GM12878 (cell line): ENCODE data around the gene SLCO2B1. TPM values are rescaled to one million over a fixed set of nuclear protein-coding genes. Genes with fewer than 3 reads are reported as not detected.

Experiments used
- ATAC-seq: fragments of 200-7000 bp; cut with Tn5 transposase; 3 replicates; pipeline ENCODE4 v1.9.1; 2020; ENCODE audit warnings: mild to moderate bottlenecking, moderate library complexity
- BruUV-seq: library from RNA; stranded (reverse); fragments of 400-500 nt; replicated peaks from 2 replicates; lab custom pipeline; 2021; lab: Mats Ljungman, UMichigan
- CTCF ChIA-PET: fragments of 300-600 bp; sonication (Branson Sonifier 250); formaldehyde crosslinking; extraction: SDS; loops from one replicate; lab custom pipeline; 2021; ENCODE audit warnings: inconsistent platforms; lab: Yijun Ruan, JAX
- POLR2A ChIA-PET: fragments of 350-600 bp; formaldehyde crosslinking; extraction: SDS; loops from one replicate; lab custom pipeline; 2021; ENCODE audit warnings: inconsistent platforms; lab: Charles Lee
- RAD21 ChIA-PET: fragments of 300-600 bp; sonication (Branson Sonifier 250); formaldehyde crosslinking; loops from one replicate; lab custom pipeline; 2023; ENCODE audit warnings: antibody characterized with exemption; ENCODE audit not compliant: unreplicated experiment; lab: Charles Lee
- SMC1A ChIA-PET: fragments of 300-600 bp; sonication (Branson Sonifier 250); formaldehyde crosslinking; loops from one replicate; lab custom pipeline; 2023; ENCODE audit not compliant: unreplicated experiment, uncharacterized antibody; lab: Charles Lee
- DNase-seq: peaks from one replicate; pipeline ENCODE4 v3.0.0-alpha.2; 2011; ENCODE audit warnings: low read depth, low spot score
- FAIRE-seq: peaks from 3 replicates; lab custom pipeline; 2011; peaks lifted over from hg19 to GRCh38; lab: Jason Lieb, UNC
- H2AFZ ChIP-seq: 2 replicates; pipeline ENCODE4 v1.6.0; 2011; ENCODE audit warnings: low read depth, low read length, control low read depth; ENCODE audit not compliant: control insufficient read depth
- H3K27ac ChIP-seq: 2 replicates; pipeline ENCODE4 v1.5.1; 2011; ENCODE audit warnings: control low read depth; ENCODE audit not compliant: control insufficient read depth, insufficient read depth
- H3K27me3 ChIP-seq, 2 experiments: replicated peaks in 1 of 2; 2 replicates each; pipeline versions ENCODE4 v1.6.0 to v1.6.1; 2011; ENCODE audit warnings: low read length in 1 of 2; ENCODE audit not compliant: control insufficient read depth in 2 of 2, insufficient read depth in 2 of 2
- H3K36me3 ChIP-seq, 2 experiments: 2 replicates each; pipeline ENCODE4 v1.5.1; 2011; ENCODE audit warnings: low read length in 1 of 2; ENCODE audit not compliant: control insufficient read depth in 2 of 2, insufficient read depth in 2 of 2
- H3K4me1 ChIP-seq: 2 replicates; pipeline ENCODE4 v1.6.1; 2011; ENCODE audit warnings: mild to moderate bottlenecking, low read length, moderate library complexity, mixed read lengths; ENCODE audit not compliant: control insufficient read depth, insufficient read depth
- H3K4me2 ChIP-seq: 2 replicates; pipeline ENCODE4 v1.6.0; 2011; ENCODE audit warnings: control low read depth; ENCODE audit not compliant: control insufficient read depth, insufficient read depth
- H3K4me3 ChIP-seq: fragments of 200-600 bp; sonication (generic); 2 replicates; pipeline ENCODE4 v1.5.1; 2016
- H3K79me2 ChIP-seq: 2 replicates; pipeline ENCODE4 v1.6.0; 2011; ENCODE audit warnings: low read length; ENCODE audit not compliant: control insufficient read depth, insufficient read depth
- H3K9ac ChIP-seq: 2 replicates; pipeline ENCODE4 v1.8.0; 2011; ENCODE audit warnings: low read length, control low read depth, mixed read lengths; ENCODE audit not compliant: control insufficient read depth, insufficient read depth
- H3K9me3 ChIP-seq: replicated peaks from 3 replicates; pipeline ENCODE4 v1.5.1; 2011; ENCODE audit warnings: mild to moderate bottlenecking, low read length; ENCODE audit not compliant: control insufficient read depth, insufficient read depth
- H4K20me1 ChIP-seq: 2 replicates; pipeline ENCODE4 v1.6.0; 2011; ENCODE audit not compliant: control insufficient read depth, insufficient read depth
- BMI1 ChIP-seq: fragments of 450-650 bp; IDR thresholded peaks from 2 replicates; pipeline ENCODE4 v1.6.1; 2016; ENCODE audit warnings: mild to moderate bottlenecking, moderate library complexity, borderline replicate concordance
- BRCA1 ChIP-seq: IDR thresholded peaks from 2 replicates; pipeline ENCODE4 v1.6.1; 2011; ENCODE audit warnings: low read depth, low read length, improper control_type of control experiment
- IKZF1 ChIP-seq: fragments of 450-650 bp; conservative IDR thresholded peaks from 2 replicates; pipeline ENCODE4 v1.6.1; 2017; ENCODE audit warnings: antibody characterized with exemption, mild to moderate bottlenecking
- KAT2A ChIP-seq: conservative IDR thresholded peaks from 2 replicates; pipeline ENCODE4 v1.6.1; 2011; ENCODE audit warnings: low read depth, low read length; ENCODE audit not compliant: control insufficient read depth
- MEF2A ChIP-seq: IDR thresholded peaks from 2 replicates; pipeline ENCODE4 v1.6.1; 2011; ENCODE audit warnings: low read depth, mild to moderate bottlenecking, low read length, moderate library complexity; ENCODE audit not compliant: insufficient read depth
- NFXL1 ChIP-seq: fragments of 450-650 bp; IDR thresholded peaks from 2 replicates; pipeline ENCODE4 v1.6.1; 2017; ENCODE audit warnings: antibody characterized with exemption, mild to moderate bottlenecking, borderline replicate concordance
- PML ChIP-seq: IDR thresholded peaks from 2 replicates; pipeline ENCODE4 v1.6.1; 2012; ENCODE audit warnings: low read length, inconsistent platforms
- POU2F2 ChIP-seq: IDR thresholded peaks from 3 replicates; pipeline ENCODE4 v1.6.1; 2011; ENCODE audit warnings: low read depth, mild to moderate bottlenecking, low read length, borderline replicate concordance
- TAF1 ChIP-seq: IDR thresholded peaks from 2 replicates; pipeline ENCODE4 v1.6.1; 2011; ENCODE audit warnings: mild to moderate bottlenecking, low read depth, low read length, borderline replicate concordance
- TCF7 ChIP-seq: IDR thresholded peaks from 2 replicates; pipeline ENCODE4 v1.6.1; 2014; ENCODE audit warnings: antibody characterized with exemption, borderline replicate concordance
- YY1 ChIP-seq: IDR thresholded peaks from 2 replicates; pipeline ENCODE4 v1.6.1; 2011; ENCODE audit warnings: low read depth, mild to moderate bottlenecking, low read length
- ZNF622 ChIP-seq: fragments of 450-650 bp; IDR thresholded peaks from 2 replicates; pipeline ENCODE4 v1.6.1; 2017; ENCODE audit warnings: mild to moderate bottlenecking, inconsistent platforms
- WGBS: methylation state at CpG from one replicate; pipeline ENCODE4 v1.1.6; 2016; ENCODE audit warnings: low lambda C conversion rate; ENCODE audit not compliant: insufficient replicate concordance, insufficient coverage; ENCODE audit errors: missing lambda C conversion rate; 5-methylcytosine and 5-hydroxymethylcytosine counted together
- in situ Hi-C: fragments of 300-500 bp; cut with MboI; formaldehyde crosslinking; loops from 9 replicates; pipeline ENCODE4 v1.14.3; 2018; ENCODE audit warnings: mixed read lengths
- intact Hi-C: fragments of 100-400 bp; cut with micrococcal nuclease; formaldehyde crosslinking; loops from one replicate; pipeline ENCODE4 v1.14.2; 2022; ENCODE audit not compliant: unreplicated experiment
- polyA plus RNA-seq, 11 experiments: library from polyadenylated mRNA; depleted of rRNA in 4 of 11; unstranded in 6 of 11; stranded (reverse) in 5 of 11; fragments of >200 nt; fragmentation: Nextera tagmentation in 4 of 11; fragmentation: Illumina TruSeq in 1 of 11; extraction: Ambion mirVana in 4 of 11; extraction: Trizol in 1 of 11; gene quantifications; 1 replicate in 1 of 11; 2 replicates in 10 of 11; pipeline versions ENCODE4 v1.2.1 to v1.2.3, GENCODE V29; 2011 to 2016; ENCODE audit warnings: inconsistent platforms in 2 of 11, missing spikeins in 2 of 11, low read depth in 1 of 11
- total RNA-seq, 4 experiments: library from RNA; depleted of rRNA in 3 of 4; stranded (reverse); fragments of >200 nt in 3 of 4; fragmentation: Illumina TruSeq in 1 of 4; extraction: Trizol in 1 of 4; gene quantifications; 2 replicates each; pipeline versions ENCODE4 v1.2.1 to v1.2.3, GENCODE V29; 2013 to 2021
- TF ChIP-seq, protein P1 (sequence below): fragments of 450-650 bp; IDR thresholded peaks from 2 replicates; pipeline ENCODE4 v1.6.1; 2017; ENCODE audit warnings: mild to moderate bottlenecking, low read depth, inconsistent platforms; ENCODE audit not compliant: poor library complexity, severe bottlenecking

SLCO2B1 gene
- total and polyA plus RNA-seq, 10 of the 15 experiments (the other 5 are each of a cell fraction or from before 2014, with no cell fraction given): 0.05 to 3.5 (median 0.93) TPM; not detected in 2

- TF ChIP-seq BMI1 (no peak), TAF1 (no peak)
These were observed 32.3 kb upstream of the SLCO2B1 start (continued) for GRCh38 chr11:75118577-75118976.

GRCh38 chr11:75126564-75126963 lies 24.3 kb upstream of the SLCO2B1 start:
- Histone ChIP-seq H3K4me3 (no peak overlapping the region), H3K9ac (no peak overlapping the region), H4K20me1 (no peaks in the 10 kb centered on the region), H2AFZ (no peak overlapping the region), H3K36me3 (no peaks in the 10 kb centered on the region), H3K4me1 (no peaks in the 10 kb centered on the region), H3K27me3 (no peaks in the 10 kb centered on the region), H3K4me2 (no peak overlapping the region), H3K9me3 (no peaks in the 10 kb centered on the region; the same call in 2 of the 3 replicates), H3K27ac (no peak overlapping the region), H3K79me2 (no peaks in the 10 kb centered on the region)
- in situ Hi-C loops: no loop called here
- intact Hi-C loops: no loop called here
- SMC1A ChIA-PET: no interaction called here
- TF ChIP-seq TCF7 (no peak), ZNF622 (no peak)
- 0% methylated on average over 2 of the region's 2 CpGs for WGBS
- POLR2A ChIA-PET: no interaction called here
- no peak for FAIRE-seq
- no TSS peak for BruUV-seq
- RAD21 ChIA-PET: no interaction called here
- CTCF ChIA-PET: interaction anchor here (0.6 to 1.7 kb wide), 2 partner anchors 97 to 122 kb away, joined by 3 to 4 read pairs; no protein-coding TSS in a partner anchor
- ATAC-seq: no peak
- DNase-seq: no peak

DNA sequence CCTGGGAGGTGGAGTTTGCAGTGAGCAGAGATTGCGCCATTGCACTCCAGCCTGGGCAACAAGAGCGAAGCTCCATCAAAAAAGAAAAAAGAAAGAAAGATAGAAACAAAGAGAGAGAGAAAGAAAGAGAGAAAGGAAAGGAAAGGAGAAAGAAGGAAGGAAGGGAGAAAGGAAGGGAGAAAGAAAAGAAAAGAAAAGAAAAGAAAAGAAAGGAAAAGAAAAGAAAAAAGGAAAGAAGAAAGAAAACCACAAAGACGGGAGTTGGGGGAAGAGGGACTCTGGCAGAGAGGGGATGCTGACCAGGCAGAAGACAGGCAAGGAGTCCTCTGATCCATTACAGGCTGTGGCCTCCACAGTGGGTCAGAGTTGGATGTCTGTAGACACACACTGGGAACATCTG lies 18.8 kb upstream of the SLCO2B1 start:
- ChIA-PET CTCF (interaction anchor here (6.3 kb wide), 1 partner anchor 9 kb away, joined by 39 read pairs; no protein-coding TSS in a partner anchor), RAD21 (no interaction called here), SMC1A (no interaction called here)
- Histone ChIP-seq H3K27ac (no peak overlapping the region), H3K9ac (no peak overlapping the region), H3K4me2 (no peak overlapping the region), H3K4me3 (no peak overlapping the region), H3K9me3 (no peaks in the 10 kb centered on the region; the same call in 2 of the 3 replicates), H3K4me1 (no peaks in the 10 kb centered on the region), H2AFZ (no peak overlapping the region), H3K27me3 (no peaks in the 10 kb centered on the region; a peak in 1 of 4 replicates), H4K20me1 (no peaks in the 10 kb centered on the region)
- 52% methylated on average over 3 of the region's 3 CpGs for WGBS
- BruUV-seq: no TSS peak
- in situ Hi-C loops: no loop called here
- no peak for FAIRE-seq
- no peak for DNase-seq
- TF ChIP-seq IKZF1 (no peak), KAT2A (no peak), YY1 (no peak), NFXL1 (no peak), POU2F2 (no peak), BRCA1 (no peak), PML (no peak), MEF2A (no peak)
- TF ChIP-seq, protein P1, sequence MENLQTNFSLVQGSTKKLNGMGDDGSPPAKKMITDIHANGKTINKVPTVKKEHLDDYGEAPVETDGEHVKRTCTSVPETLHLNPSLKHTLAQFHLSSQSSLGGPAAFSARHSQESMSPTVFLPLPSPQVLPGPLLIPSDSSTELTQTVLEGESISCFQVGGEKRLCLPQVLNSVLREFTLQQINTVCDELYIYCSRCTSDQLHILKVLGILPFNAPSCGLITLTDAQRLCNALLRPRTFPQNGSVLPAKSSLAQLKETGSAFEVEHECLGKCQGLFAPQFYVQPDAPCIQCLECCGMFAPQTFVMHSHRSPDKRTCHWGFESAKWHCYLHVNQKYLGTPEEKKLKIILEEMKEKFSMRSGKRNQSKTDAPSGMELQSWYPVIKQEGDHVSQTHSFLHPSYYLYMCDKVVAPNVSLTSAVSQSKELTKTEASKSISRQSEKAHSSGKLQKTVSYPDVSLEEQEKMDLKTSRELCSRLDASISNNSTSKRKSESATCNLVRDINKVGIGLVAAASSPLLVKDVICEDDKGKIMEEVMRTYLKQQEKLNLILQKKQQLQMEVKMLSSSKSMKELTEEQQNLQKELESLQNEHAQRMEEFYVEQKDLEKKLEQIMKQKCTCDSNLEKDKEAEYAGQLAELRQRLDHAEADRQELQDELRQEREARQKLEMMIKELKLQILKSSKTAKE: no peak
- TF ChIP-seq, all 136 proteins: peak for 0
- H3K36me3 ChIP-seq: no peaks in the 10 kb centered on the region
- ATAC-seq: no peak
- no peaks in the 10 kb centered on the region for H3K79me2 ChIP-seq
- POLR2A ChIA-PET: no interaction called here
- intact Hi-C loops: no loop called here
